A549 (cell line): Measurements from ENCODE around the gene TMOD4.

Source experiments
- CTCF ChIP-seq: fragments of >200 bp; sonication (Bioruptor Twin); formaldehyde crosslinking; IDR thresholded peaks from 3 replicates; pipeline ENCODE4 v1.5.1; 2016
- NR3C1 ChIP-seq: fragments of >200 bp; sonication (Bioruptor Twin); formaldehyde crosslinking; IDR thresholded peaks from 3 replicates; pipeline ENCODE4 v1.6.1; 2017

GRCh38 chr1:151128800-151129199 lies 47.0 kb downstream of the TMOD4 start:
- no peak for TF ChIP-seq CTCF
- TF ChIP-seq NR3C1: no peak
